SK-N-SH (cell line): Measurements from ENCODE around the gene GRIK3. TPM values are rescaled to one million over a fixed set of nuclear protein-coding genes. Genes with fewer than 3 reads are reported as not detected.

ENCODE experiments used
- CTCF ChIA-PET: fragments of 300-600, 350-600 bp; formaldehyde crosslinking; extraction: SDS; loops from one replicate; lab custom pipeline; 2021; lab: Yijun Ruan, JAX
- POLR2A ChIA-PET: fragments of 350-600 bp; sonication (Branson Sonifier 250); formaldehyde crosslinking; extraction: SDS; loops from one replicate; lab custom pipeline; 2020; ENCODE audit warnings: antibody characterized with exemption, inconsistent platforms; lab: Yijun Ruan, JAX
- DNase-seq: peaks from one replicate; pipeline ENCODE4 v3.0.0; 2012
- H2AFZ ChIP-seq: fragments of 200-600 bp; sonication (generic); 2 replicates; pipeline ENCODE4 v1.8.1; 2016; ENCODE audit warnings: antibody characterized with exemption, mild to moderate bottlenecking, low read depth
- H3F3A ChIP-seq: fragments of 200-600 bp; sonication (generic); replicated peaks from 2 replicates; pipeline ENCODE3; 2016; ENCODE audit warnings: antibody characterized with exemption, mild to moderate bottlenecking; ENCODE audit not compliant: insufficient read depth
- H3K27ac ChIP-seq, 2 experiments: fragments of 200-500 bp in 1 of 2; fragments of 200-600 bp in 1 of 2; sonication (Bioruptor generic) in 1 of 2; sonication (generic), shearing (Covaris generic) in 1 of 2; 2 replicates each; pipeline versions ENCODE4 v1.5.1 to v1.6.1; 2014 to 2016; ENCODE audit warnings: low read depth in 2 of 2, inconsistent platforms in 1 of 2, low read length in 1 of 2, mild to moderate bottlenecking in 1 of 2, mixed read lengths in 1 of 2
- H3K27me3 ChIP-seq: fragments of 200-600 bp; sonication (generic), shearing (Covaris generic); 2 replicates; pipeline ENCODE4 v1.6.1; 2016; ENCODE audit warnings: mixed run types; ENCODE audit not compliant: insufficient read depth
- H3K36me3 ChIP-seq, 2 experiments: fragments of 200-500 bp in 1 of 2; fragments of 200-600 bp in 1 of 2; sonication (Bioruptor generic) in 1 of 2; sonication (generic) in 1 of 2; replicated peaks in 1 of 2; 2 replicates each; pipeline versions ENCODE3 to v1.5.1; 2014 to 2016; ENCODE audit warnings: low read length in 1 of 2, mild to moderate bottlenecking in 1 of 2; ENCODE audit not compliant: insufficient read depth in 2 of 2, control insufficient read depth in 1 of 2
- H3K4me1 ChIP-seq, 2 experiments: fragments of 200-500 bp in 1 of 2; fragments of 200-600 bp in 1 of 2; sonication (Bioruptor generic) in 1 of 2; sonication (generic), shearing (Covaris generic) in 1 of 2; 2 replicates each; pipeline versions ENCODE4 v1.5.1 to v1.6.1; 2014 to 2016; ENCODE audit warnings: low read depth in 1 of 2, low read length in 1 of 2, mixed run types in 1 of 2; ENCODE audit not compliant: insufficient read depth in 2 of 2, control insufficient read depth in 1 of 2
- H3K4me2 ChIP-seq: fragments of 200-600 bp; sonication (generic), shearing (Covaris generic); 2 replicates; pipeline ENCODE4 v1.6.1; 2017; ENCODE audit warnings: mixed run types
- H3K4me3 ChIP-seq, 2 experiments: fragments of 200-500 bp in 1 of 2; fragments of 200-600 bp in 1 of 2; sonication (Bioruptor generic) in 1 of 2; sonication (generic), shearing (Covaris generic) in 1 of 2; 2 replicates each; pipeline versions ENCODE4 v1.5.1 to v1.8.1; 2014 to 2016; ENCODE audit warnings: low read depth in 2 of 2, inconsistent platforms in 1 of 2, low read length in 1 of 2, mild to moderate bottlenecking in 1 of 2, mixed read lengths in 1 of 2, moderate library complexity in 1 of 2
- H3K79me2 ChIP-seq: fragments of 200-600 bp; sonication (generic); 2 replicates; pipeline ENCODE4 v1.8.1; 2017; ENCODE audit warnings: mild to moderate bottlenecking; ENCODE audit not compliant: insufficient read depth
- H3K9ac ChIP-seq: fragments of 200-600 bp; sonication (generic); 2 replicates; pipeline ENCODE4 v1.6.1; 2017; ENCODE audit warnings: mixed run types
- H3K9me2 ChIP-seq: fragments of 200-600 bp; sonication (generic); 2 replicates; pipeline ENCODE4 v1.6.1; 2017; ENCODE audit warnings: mixed run types
- H3K9me3 ChIP-seq: fragments of 200-600 bp; sonication (generic); 2 replicates; pipeline ENCODE4 v1.6.1; 2017; ENCODE audit warnings: mixed run types, mild to moderate bottlenecking, moderate library complexity
- H4K20me1 ChIP-seq: fragments of 200-600 bp; sonication (generic); 2 replicates; pipeline ENCODE4 v1.6.1; 2017; ENCODE audit warnings: mild to moderate bottlenecking, mixed run types; ENCODE audit not compliant: insufficient read depth
- CHD2 ChIP-seq: fragments of 150-350 bp; IDR thresholded peaks from 2 replicates; pipeline ENCODE4 v1.6.1; 2018; ENCODE audit warnings: low read length; ENCODE audit not compliant: partially characterized antibody
- EZH2phosphoT487 ChIP-seq: fragments of 200-600 bp; sonication (generic); IDR thresholded peaks from 2 replicates; pipeline ENCODE4 v1.6.1; 2017; ENCODE audit warnings: low read depth, mixed run types, mild to moderate bottlenecking, antibody characterized with exemption, moderate library complexity, borderline replicate concordance
- FOXM1 ChIP-seq: IDR thresholded peaks from 2 replicates; pipeline ENCODE4 v1.4.0; 2012; ENCODE audit warnings: low read depth, mild to moderate bottlenecking
- GATA2 ChIP-seq: sonication (generic); formaldehyde crosslinking; IDR thresholded peaks from 2 replicates; pipeline ENCODE4 v1.5.0; 2020; ENCODE audit warnings: mild to moderate bottlenecking, missing genetic modification reagents
- JUND ChIP-seq: IDR thresholded peaks from 2 replicates; pipeline ENCODE4 v1.4.0; 2012
- MEF2A ChIP-seq: IDR thresholded peaks from 2 replicates; pipeline ENCODE4 v1.4.0; 2012; ENCODE audit warnings: low read depth, borderline replicate concordance
- NFIC ChIP-seq: IDR thresholded peaks from 2 replicates; pipeline ENCODE4 v1.4.0; 2012; ENCODE audit warnings: borderline replicate concordance
- NRF1 ChIP-seq: IDR thresholded peaks from 2 replicates; pipeline ENCODE4 v1.6.1; 2012; ENCODE audit warnings: low read depth, mild to moderate bottlenecking, low read length
- POLR2AphosphoS5 ChIP-seq: IDR thresholded peaks from 2 replicates; pipeline ENCODE4 v1.6.1; 2012; ENCODE audit warnings: low read depth, low read length
- RAD21 ChIP-seq: IDR thresholded peaks from 2 replicates; pipeline ENCODE4 v1.6.1; 2012; ENCODE audit warnings: mild to moderate bottlenecking, low read length
- RCOR1 ChIP-seq: fragments of 150-350 bp; IDR thresholded peaks from 2 replicates; pipeline ENCODE4 v1.6.1; 2017; ENCODE audit warnings: antibody characterized with exemption, low read length
- RFX5 ChIP-seq: IDR thresholded peaks from 2 replicates; pipeline ENCODE4 v1.6.1; 2012; ENCODE audit warnings: mild to moderate bottlenecking, improper control_type of control experiment, low read length
- RXRA ChIP-seq: IDR thresholded peaks from 2 replicates; pipeline ENCODE4 v1.4.0; 2012; ENCODE audit warnings: low read depth, mild to moderate bottlenecking, borderline replicate concordance
- TCF12 ChIP-seq: IDR thresholded peaks from 2 replicates; pipeline ENCODE4 v1.4.0; 2012
- TEAD4 ChIP-seq: IDR thresholded peaks from 2 replicates; pipeline ENCODE4 v1.4.0; 2012; ENCODE audit warnings: mild to moderate bottlenecking, borderline replicate concordance; ENCODE audit not compliant: insufficient read depth
- YY1 ChIP-seq: IDR thresholded peaks from 2 replicates; pipeline ENCODE4 v1.4.0; 2012; ENCODE audit warnings: low read depth, mild to moderate bottlenecking
- WGBS: methylation state at CpG from one replicate; pipeline ENCODE4 v1.1.6; 2017; ENCODE audit warnings: low lambda C conversion rate; 5-methylcytosine and 5-hydroxymethylcytosine counted together
- polyA plus RNA-seq, 3 experiments: library from polyadenylated mRNA; depleted of rRNA; stranded (reverse); fragments of >200 nt; gene quantifications; 2 replicates each; pipeline ENCODE4 v1.2.3, GENCODE V29; 2012
- TF ChIP-seq, protein P1 (sequence below): fragments of 200-600 bp; sonication (generic); IDR thresholded peaks from 2 replicates; pipeline ENCODE4 v1.6.1; 2017; ENCODE audit warnings: antibody characterized with exemption, mild to moderate bottlenecking, moderate library complexity
- TF ChIP-seq, protein P2 (sequence below): IDR thresholded peaks from 2 replicates; pipeline ENCODE4 v1.4.0; 2012; ENCODE audit warnings: low read depth, borderline replicate concordance
- TF ChIP-seq, protein P3 (sequence below): fragments of 150-350 bp; IDR thresholded peaks from 2 replicates; pipeline ENCODE4 v1.6.1; 2016; ENCODE audit warnings: mild to moderate bottlenecking, low read depth, low read length
- TF ChIP-seq, protein P4 (sequence below): IDR thresholded peaks from 2 replicates; pipeline ENCODE4 v1.4.0; 2012; ENCODE audit warnings: low read depth

GRIK3 gene
- polyA plus RNA-seq, 1 of the 3 experiments (the other 2 are of a cell fraction), result not detected

DNA sequence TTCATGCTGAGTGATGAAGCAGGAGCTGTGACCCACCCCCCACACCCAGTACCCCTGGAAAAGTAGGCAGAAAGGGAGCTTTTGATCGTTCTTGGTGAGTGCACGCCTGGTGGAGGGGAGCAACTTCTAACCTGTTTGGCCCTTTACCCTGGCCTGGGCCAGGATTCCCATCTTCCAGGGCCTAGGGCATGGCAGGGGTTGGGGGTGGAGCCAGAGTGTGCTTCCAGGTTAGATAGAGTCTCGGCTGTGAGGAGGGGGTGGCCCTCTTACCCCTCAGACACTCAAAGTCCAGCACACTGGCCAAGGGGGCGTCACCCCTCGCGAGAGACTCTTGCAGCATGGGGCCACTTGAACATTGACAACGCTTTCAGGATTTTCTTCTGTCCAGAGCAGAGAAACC is 236.6 kb downstream of the GRIK3 start:
- H3K9me2 ChIP-seq, result no peaks in the 10 kb centered on the region
- peaks cover 0 to 4% of the 10 kb centered on the region in 2 experiments; a peak in 1 of 4 replicates for H3K4me1 ChIP-seq
- no peak overlapping the region for H3K4me2 ChIP-seq
- no peak overlapping the region for H3K27ac ChIP-seq
- TF ChIP-seq TCF12, result no peak
- no peak for TF ChIP-seq FOXM1
- no peak for TF ChIP-seq MEF2A
- TF ChIP-seq, protein P1, sequence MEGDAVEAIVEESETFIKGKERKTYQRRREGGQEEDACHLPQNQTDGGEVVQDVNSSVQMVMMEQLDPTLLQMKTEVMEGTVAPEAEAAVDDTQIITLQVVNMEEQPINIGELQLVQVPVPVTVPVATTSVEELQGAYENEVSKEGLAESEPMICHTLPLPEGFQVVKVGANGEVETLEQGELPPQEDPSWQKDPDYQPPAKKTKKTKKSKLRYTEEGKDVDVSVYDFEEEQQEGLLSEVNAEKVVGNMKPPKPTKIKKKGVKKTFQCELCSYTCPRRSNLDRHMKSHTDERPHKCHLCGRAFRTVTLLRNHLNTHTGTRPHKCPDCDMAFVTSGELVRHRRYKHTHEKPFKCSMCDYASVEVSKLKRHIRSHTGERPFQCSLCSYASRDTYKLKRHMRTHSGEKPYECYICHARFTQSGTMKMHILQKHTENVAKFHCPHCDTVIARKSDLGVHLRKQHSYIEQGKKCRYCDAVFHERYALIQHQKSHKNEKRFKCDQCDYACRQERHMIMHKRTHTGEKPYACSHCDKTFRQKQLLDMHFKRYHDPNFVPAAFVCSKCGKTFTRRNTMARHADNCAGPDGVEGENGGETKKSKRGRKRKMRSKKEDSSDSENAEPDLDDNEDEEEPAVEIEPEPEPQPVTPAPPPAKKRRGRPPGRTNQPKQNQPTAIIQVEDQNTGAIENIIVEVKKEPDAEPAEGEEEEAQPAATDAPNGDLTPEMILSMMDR, result no peak
- TF ChIP-seq, protein P2, sequence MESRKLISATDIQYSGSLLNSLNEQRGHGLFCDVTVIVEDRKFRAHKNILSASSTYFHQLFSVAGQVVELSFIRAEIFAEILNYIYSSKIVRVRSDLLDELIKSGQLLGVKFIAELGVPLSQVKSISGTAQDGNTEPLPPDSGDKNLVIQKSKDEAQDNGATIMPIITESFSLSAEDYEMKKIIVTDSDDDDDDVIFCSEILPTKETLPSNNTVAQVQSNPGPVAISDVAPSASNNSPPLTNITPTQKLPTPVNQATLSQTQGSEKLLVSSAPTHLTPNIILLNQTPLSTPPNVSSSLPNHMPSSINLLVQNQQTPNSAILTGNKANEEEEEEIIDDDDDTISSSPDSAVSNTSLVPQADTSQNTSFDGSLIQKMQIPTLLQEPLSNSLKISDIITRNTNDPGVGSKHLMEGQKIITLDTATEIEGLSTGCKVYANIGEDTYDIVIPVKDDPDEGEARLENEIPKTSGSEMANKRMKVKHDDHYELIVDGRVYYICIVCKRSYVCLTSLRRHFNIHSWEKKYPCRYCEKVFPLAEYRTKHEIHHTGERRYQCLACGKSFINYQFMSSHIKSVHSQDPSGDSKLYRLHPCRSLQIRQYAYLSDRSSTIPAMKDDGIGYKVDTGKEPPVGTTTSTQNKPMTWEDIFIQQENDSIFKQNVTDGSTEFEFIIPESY, result no peak
- TF ChIP-seq GATA2 (CRISPR knock-in tag), result no peak
- no peak for TF ChIP-seq NRF1
- TF ChIP-seq TEAD4, result no peak
- TF ChIP-seq YY1, result no peak
- TF ChIP-seq POLR2AphosphoS5, result no peak
- no peak for TF ChIP-seq RCOR1
- TF ChIP-seq EZH2phosphoT487, result no peak
- TF ChIP-seq RFX5, result no peak
- TF ChIP-seq, all 33 proteins: peak for 0
- Histone ChIP-seq H3F3A (no peaks in the 10 kb centered on the region), H2AFZ (no peak overlapping the region), H3K79me2 (no peaks in the 10 kb centered on the region), H3K9me3 (no peaks in the 10 kb centered on the region), H3K9ac (no peak overlapping the region), H4K20me1 (no peaks in the 10 kb centered on the region), H3K4me3 (no peak overlapping the region), H3K36me3 (no peaks in the 10 kb centered on the region), H3K27me3 (no peaks in the 10 kb centered on the region)
- CTCF ChIA-PET, result interaction anchor here (0.7 to 1.3 kb wide), 3 partner anchors 10 to 51 kb away, joined by 3 read pairs; no protein-coding TSS in a partner anchor
- POLR2A ChIA-PET, result interaction anchor here (0.7 kb wide), 1 partner anchor 11 kb away, joined by 3 read pairs; no protein-coding TSS in a partner anchor
- WGBS, result 11% methylated on average over 1 of the region's 7 CpGs
- no peak for DNase-seq

DNA sequence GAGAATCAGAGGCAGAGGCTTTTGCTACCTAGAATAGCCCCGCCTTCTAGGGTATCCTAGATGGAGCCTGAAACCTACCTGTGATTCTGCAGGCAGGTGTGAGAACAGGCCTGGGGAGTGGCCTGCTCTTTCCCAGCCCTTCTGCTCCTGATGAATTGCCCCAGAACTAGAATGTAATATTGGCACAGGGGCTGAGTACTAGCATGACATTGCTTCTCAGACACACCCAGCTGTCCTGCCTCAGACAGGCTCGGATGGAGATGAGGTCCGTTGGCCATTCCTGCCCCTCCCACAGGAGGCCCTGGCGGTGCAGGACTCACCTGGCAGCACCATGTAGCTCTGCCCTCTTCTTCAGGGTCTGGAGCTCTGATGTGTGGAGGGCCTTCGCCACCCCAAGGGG is 237.6 kb downstream of the GRIK3 start:
- Histone ChIP-seq H3K9me2 (no peaks in the 10 kb centered on the region), H3K4me3 (no peak overlapping the region), H3K27ac (no peak overlapping the region), H3K9me3 (no peaks in the 10 kb centered on the region), H2AFZ (no peak overlapping the region), H3K4me1 (peaks cover 0 to 4% of the 10 kb centered on the region in 2 experiments; a peak in 1 of 4 replicates), H3K9ac (no peak overlapping the region), H4K20me1 (no peaks in the 10 kb centered on the region), H3K79me2 (no peaks in the 10 kb centered on the region), H3K27me3 (no peaks in the 10 kb centered on the region), H3F3A (no peaks in the 10 kb centered on the region), H3K36me3 (no peaks in the 10 kb centered on the region), H3K4me2 (no peak overlapping the region)
- no peak for DNase-seq
- 9% methylated on average over 4 of the region's 5 CpGs for WGBS
- ChIA-PET POLR2A (interaction anchor here (1.1 kb wide), 1 partner anchor 81 kb away, joined by 3 read pairs; no protein-coding TSS in a partner anchor), CTCF (interaction anchor here (0.7 to 1.3 kb wide), 3 partner anchors 11 to 60 kb away, joined by 3 read pairs; no protein-coding TSS in a partner anchor)
- TF ChIP-seq, protein P1, result no peak
- TF ChIP-seq NFIC, result no peak
- no peak for TF ChIP-seq RAD21
- TF ChIP-seq JUND, result no peak
- TF ChIP-seq CHD2, result no peak
- TF ChIP-seq, protein P3, sequence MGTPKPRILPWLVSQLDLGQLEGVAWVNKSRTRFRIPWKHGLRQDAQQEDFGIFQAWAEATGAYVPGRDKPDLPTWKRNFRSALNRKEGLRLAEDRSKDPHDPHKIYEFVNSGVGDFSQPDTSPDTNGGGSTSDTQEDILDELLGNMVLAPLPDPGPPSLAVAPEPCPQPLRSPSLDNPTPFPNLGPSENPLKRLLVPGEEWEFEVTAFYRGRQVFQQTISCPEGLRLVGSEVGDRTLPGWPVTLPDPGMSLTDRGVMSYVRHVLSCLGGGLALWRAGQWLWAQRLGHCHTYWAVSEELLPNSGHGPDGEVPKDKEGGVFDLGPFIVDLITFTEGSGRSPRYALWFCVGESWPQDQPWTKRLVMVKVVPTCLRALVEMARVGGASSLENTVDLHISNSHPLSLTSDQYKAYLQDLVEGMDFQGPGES, result no peak
- TF ChIP-seq FOXM1, result no peak
- TF ChIP-seq, protein P4, sequence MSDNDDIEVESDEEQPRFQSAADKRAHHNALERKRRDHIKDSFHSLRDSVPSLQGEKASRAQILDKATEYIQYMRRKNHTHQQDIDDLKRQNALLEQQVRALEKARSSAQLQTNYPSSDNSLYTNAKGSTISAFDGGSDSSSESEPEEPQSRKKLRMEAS, result no peak
- TF ChIP-seq TCF12, result no peak
- TF ChIP-seq RXRA, result no peak
